Posterior cingulate gyrus (tissue), 11 donors: ENCODE results near the gene ZNF655.
"Not testable (repeated sequence)": the region's sequence is repeated elsewhere in the genome, so short reads cannot be mapped to it uniquely, and the experiment has no call there.

ENCODE experiments used
- DNase-seq, 10 donors: peaks; one replicate each; pipeline versions ENCODE4 v3.0.0 to v3.0.0-alpha.2; 2020 to 2021; ENCODE audit warnings: mixed read lengths in 3 of 10
- intact Hi-C: fragments of 100-400 bp; cut with DNase I; formaldehyde crosslinking; loops from one replicate; pipeline ENCODE4 v1.15.1; 2023

Gene ZNF655

GRCh38 chr7:99558306-99559174 lies at the start of gene ZNF655:
TSS of gene ZNF655 (plus strand) at chr7:99558642. CDS start at chr7:99560560, 1,918 bp downstream.
- DNase-seq, result peak; percentile 86 to 98 (median 90)
- intact Hi-C loops, result loop anchor here (5.0 kb wide), 1 partner anchor 59 kb away; the partner anchor contains the start of gene ZSCAN25

DNA sequence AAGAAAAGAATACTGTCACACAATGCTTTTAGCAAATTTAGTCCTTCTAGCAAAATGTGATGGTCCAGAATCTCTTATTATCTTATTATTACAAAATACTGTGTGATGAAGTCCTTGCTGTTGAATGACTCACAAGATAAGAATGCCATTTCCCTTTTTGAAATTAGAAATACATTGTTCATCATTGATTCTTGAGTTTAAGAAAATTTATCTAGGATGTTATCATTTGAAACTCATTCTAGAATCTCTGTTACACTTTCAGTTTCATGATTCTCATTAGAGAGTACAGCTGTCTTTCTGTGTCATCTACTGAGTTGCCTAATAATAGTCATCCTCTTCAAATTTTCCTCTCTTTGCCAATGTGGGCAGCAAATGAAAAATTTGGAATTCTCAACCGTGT lies 44.4 kb upstream of the ZNF655 start:
- no peak for DNase-seq
- intact Hi-C loops, result no loop called here

DNA sequence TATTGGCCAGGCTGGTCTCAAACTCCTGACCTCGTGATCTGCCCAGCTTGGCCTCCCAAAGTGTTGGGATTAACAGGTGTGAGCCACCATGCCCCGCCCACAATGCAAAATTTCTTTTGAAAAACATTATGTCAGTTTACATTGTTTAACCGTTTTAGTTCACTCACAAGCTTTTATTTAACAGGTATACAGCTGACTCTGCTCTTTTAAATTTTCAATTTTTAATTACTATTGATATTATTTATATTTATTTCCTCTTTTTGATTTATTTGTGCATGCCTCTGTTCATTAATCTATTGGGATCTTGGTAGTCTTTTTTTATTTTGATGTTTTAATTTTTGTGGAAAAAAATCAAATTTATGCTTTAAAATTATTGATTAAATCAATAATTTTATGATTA lies 37.0 kb upstream of the ZNF655 start:
- no peak for DNase-seq
- intact Hi-C loops, result no loop called here

- no peak for DNase-seq
- intact Hi-C loops, result no loop called here
Observed at GRCh38 chr7:99525713-99526440, 32.6 kb upstream of the ZNF655 start.

GRCh38 chr7:99531354-99531765 lies 27.1 kb upstream of the ZNF655 start:
- DNase-seq, result no peak
- intact Hi-C loops, result no loop called here

GRCh38 chr7:99535667-99536066 lies 22.8 kb upstream of the ZNF655 start:
- intact Hi-C loops, result no loop called here
- no peak for DNase-seq

DNA sequence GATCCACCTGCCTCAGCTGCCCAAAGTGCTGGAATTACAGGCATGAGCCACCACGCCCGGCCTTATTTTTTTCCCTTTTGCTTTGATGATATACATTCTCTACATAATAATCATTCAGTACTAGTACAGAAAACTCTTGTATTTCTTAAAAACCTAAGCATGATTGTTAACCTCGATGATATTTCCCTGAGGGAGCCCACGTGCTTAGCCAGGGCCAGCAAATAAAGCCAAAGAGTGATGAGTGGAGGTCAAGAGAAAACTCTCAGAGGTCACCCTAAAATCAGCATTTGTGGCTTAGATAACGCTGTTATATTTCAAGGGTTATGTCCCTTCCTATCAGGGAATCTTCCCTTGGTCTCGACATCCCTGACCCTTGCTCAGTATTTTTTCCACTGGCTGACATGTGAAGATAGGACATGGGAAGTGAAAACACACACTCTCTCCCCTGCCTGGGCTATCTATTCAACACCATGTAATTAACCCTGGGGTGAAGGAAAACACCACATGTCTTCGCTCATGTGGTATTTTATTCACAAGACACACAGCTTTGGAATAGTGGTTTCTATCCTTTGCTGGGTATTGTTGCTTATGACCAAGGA lies 19.1 kb upstream of the ZNF655 start:
- no peak for DNase-seq
- intact Hi-C loops, result no loop called here

DNA sequence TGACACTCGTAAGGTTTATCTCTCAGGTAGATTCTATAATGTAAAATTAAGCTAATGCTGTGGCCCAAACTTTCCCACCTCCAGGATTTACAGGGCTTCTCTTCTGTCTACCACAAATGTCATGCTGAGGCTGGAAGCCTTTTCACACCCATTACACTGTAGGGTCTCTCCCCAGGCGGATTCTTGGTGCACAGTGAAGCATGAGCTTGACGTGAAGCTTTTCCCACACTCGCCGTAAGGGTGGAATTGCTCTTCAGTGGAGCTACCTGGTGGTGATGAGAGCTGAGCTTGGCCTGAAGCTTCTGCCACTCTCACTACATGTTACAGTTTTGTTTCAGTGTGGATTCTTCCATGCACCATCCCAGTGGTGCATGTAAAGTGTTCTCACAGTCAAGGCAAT lies 17.9 kb upstream of the ZNF655 start:
- no peak for DNase-seq
- intact Hi-C loops, result no loop called here

- intact Hi-C loops, result no loop called here
- no peak for DNase-seq
Observed at GRCh38 chr7:99541212-99541611, 17.2 kb upstream of the ZNF655 start.

DNA sequence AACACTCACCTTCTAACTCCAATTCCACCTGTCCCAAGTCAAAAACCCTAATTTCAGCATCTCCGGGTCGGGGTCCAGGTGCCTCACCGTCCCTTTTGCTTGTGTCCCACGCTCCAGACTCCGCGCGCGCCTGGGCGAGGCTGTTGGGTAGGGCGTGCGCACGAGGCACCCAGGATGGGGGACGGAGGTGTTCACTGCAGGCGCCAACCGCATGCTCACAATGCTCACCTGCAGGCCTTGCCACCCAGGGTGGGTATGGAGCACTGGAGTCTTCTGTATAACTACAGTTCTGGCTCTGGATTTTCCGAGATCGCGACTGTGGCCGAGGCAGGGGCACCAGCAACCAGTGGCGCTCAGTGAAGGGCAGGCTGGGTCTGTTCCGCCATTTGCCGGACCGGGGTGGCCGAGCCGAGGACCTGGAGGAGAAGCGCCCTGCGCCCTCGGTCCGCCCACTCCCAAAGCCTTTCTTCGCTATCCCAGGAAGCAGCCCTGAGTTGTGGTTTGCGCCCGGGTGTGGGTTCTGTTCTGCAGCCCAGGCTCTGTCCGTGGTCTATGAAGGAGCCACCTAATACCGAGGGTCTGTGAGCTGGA lies 15.3 kb upstream of the ZNF655 start:
- intact Hi-C loops, result no loop called here
- no peak for DNase-seq

- no peak for DNase-seq
- intact Hi-C loops, result no loop called here
Observed at GRCh38 chr7:99543916-99544315, 14.5 kb upstream of the ZNF655 start.

DNA sequence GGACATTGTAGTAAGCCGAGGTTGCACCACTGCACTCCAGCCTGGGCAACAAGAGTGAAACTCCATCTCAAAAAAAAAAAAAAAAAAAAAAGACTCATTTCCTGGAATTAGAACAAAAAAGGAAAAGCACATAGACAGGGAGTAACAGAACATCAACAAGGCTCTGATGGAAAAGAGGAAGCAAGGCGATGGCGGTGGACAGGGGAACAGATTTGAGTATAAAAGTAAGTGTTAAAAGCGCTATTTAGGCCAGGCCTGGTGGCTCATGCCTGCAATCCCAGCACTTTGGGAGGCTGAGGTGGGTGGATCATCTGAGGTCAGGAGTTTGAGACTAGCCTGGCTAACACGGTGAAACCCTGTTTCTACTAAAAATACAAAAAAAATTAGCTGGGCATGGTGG lies 13.1 kb upstream of the ZNF655 start:
- DNase-seq, intact Hi-C loops: not testable (repeated sequence)

- DNase-seq, intact Hi-C loops: not testable (repeated sequence)
Observed at GRCh38 chr7:99549545-99549944, 8.9 kb upstream of the ZNF655 start.

DNA sequence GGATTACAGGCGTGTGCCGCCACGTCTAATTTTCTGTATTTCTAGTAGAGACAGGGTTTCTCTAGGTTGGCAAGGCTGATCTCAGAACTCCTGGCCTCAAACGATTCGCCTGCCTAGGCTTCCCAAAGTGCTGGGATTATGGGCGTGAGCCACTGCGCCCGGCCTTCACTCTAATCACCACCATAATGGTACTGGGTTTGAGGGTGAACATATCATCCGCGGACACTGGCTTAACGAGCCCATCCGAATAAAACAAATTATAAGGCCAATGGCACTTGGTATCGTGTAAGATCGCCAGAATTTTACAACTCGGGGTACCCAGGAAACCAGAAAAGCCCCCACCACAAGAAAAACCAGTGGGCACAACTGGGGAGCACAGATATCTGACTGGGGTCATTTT lies 7.1 kb upstream of the ZNF655 start:
- no peak for DNase-seq
- intact Hi-C loops, result no loop called here

DNA sequence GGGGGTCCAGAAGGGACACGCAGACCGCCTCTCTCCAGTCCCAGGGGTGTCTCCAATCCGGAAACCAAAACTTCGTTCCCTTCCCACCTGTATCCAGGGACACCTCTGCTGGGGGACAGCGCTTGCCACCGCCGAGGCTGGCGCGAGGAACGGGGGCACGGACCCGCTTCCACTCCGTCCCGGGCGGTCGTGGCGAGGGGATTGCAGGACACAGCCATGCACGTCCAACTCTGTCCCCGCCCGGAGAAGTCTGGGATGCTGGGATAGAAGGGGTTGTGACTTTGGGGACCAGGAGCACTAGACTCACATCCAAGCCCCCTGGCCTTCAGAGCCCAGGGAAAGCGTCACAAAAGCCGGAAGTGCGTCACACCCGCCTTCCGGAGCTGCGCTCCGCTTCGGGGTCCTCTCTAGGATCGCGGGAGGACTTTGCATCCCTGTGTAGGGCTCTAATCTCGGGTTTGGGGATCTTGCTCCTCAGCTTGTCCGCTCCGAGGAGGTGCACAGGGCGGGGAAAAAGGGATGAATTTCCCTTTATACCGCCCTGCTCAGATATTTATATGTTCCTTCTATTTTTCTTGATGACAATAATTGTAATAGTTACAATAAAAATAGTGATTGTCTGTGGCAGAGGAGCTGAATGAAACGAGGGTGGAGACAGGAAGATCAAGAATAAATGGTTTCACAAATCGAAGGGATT lies 6.5 kb upstream of the ZNF655 start, which contains the start of gene FAM200A:
Gene FAM200A, minus strand, starts transcription at position 348 of the 697 bp plus-strand sequence. CDS start 3,707 bp downstream, outside the sequence.
- intact Hi-C loops, result loop anchor here (2.0 kb wide), 1 partner anchor 47 kb away; the partner anchor contains the start of gene ZKSCAN5
- peak; percentile 84 to 98 (median 90) for DNase-seq

DNA sequence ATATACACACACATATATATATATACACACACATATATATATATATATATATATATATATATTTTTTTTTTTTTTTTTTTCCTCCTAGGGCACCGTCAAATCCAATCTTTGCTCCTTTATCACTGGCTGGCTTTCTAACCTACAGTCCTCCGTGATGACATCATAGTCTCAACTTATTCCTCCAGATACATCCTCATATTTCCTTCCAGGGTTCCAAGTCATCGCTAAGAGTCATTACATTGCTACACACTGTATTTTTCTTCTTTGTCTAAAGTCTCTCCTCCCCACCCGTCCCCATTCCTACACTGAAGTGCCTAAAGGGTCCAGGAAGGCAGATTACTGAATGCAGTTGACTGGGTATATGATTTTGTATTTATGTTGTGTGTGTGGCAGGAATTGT lies 5.4 kb upstream of the ZNF655 start:
- intact Hi-C loops, result loop anchor here (2.0 kb wide), 1 partner anchor 48 kb away; the partner anchor contains the start of gene ZKSCAN5
- no peak for DNase-seq

DNA sequence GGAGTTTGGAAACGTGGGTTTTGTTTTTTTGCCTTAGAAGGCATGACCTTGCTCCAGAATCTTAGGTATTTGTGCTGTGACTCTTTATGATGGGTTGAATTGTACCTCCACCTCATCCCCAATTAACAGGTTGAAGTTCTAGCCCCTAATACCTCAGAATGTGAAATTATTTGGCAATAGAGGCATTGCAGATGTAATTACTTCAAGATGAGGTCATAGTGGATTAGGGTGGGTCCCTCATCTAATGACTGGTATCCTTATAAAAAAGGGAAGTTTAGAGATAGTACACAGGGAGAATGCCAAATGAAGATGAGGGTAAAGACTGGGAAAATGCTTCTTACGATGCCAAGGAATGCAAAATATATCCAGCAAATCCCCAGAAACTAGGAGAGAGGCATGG lies 3.5 kb upstream of the ZNF655 start:
- intact Hi-C loops, result loop anchor here (5.0 kb wide), 1 partner anchor 62 kb away; the partner anchor contains the start of gene ZSCAN25

GRCh38 chr7:99557196-99557607 lies 1.2 kb upstream of the ZNF655 start:
- no peak for DNase-seq
- intact Hi-C loops, result loop anchor here (5.0 kb wide), 1 partner anchor 60 kb away; the partner anchor contains the start of gene ZSCAN25

More for the DNA sequence above, 3.5 kb upstream of the ZNF655 start:
- no peak for DNase-seq

DNA sequence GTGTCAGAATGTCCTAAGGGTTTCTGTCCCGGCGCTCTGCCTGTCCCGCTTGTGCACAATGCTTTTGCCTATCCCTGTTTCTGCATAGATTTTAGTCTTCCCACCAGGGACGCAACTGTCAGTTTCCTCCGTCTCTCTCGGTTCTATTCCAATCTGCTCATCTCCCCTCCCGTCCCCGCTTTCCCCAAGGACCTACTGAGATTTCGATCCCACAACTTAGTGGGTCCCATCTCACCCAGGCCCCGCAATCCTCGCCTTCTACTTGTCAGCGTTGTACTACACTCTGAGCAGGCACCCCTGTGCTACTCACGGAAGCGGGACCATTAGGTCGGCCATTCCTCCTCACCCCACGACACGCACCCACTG lies 519 bp upstream of the ZNF655 start:
- intact Hi-C loops, result loop anchor here (5.0 kb wide), 1 partner anchor 59 kb away; the partner anchor contains the start of gene ZSCAN25
- DNase-seq, result no peak
